MCF 10A (cell line): ENCODE results near the gene RNF223. TPM values are rescaled to one million over a fixed set of nuclear protein-coding genes. Genes with fewer than 3 reads are reported as not detected.

Experiments used
- BruUV-seq: library from RNA; stranded (reverse); fragments of 400-500 nt; replicated peaks from 2 replicates; lab custom pipeline; 2021; lab: Mats Ljungman, UMichigan
- CTCF ChIA-PET: fragments of 300-600 bp; sonication (Branson Sonifier 250); formaldehyde crosslinking; extraction: SDS; loops from one replicate; lab custom pipeline; 2021; ENCODE audit warnings: antibody characterized with exemption, inconsistent platforms; lab: Yijun Ruan, JAX
- POLR2A ChIA-PET: fragments of 300-600, 350-650 bp; sonication (Branson Sonifier 250); formaldehyde crosslinking; extraction: SDS; loops from one replicate; lab custom pipeline; 2020; ENCODE audit warnings: antibody characterized with exemption, inconsistent platforms; lab: Yijun Ruan, JAX
- DNase-seq: peaks from one replicate; pipeline ENCODE4 v3.0.0-alpha.2; 2018; ENCODE audit not compliant: unreplicated experiment
- H3K27ac Mint-ChIP-seq: one replicate; pipeline ENCODE4 v1.8.0; 2022; ENCODE audit warnings: mild to moderate bottlenecking, low read depth, mixed read lengths; ENCODE audit not compliant: unreplicated experiment
- H3K27me3 Mint-ChIP-seq: one replicate; pipeline ENCODE4 v1.8.0; 2022; ENCODE audit warnings: mixed read lengths; ENCODE audit not compliant: insufficient read depth, unreplicated experiment
- H3K36me3 Mint-ChIP-seq: one replicate; pipeline ENCODE4 v1.8.0; 2022; ENCODE audit warnings: mild to moderate bottlenecking, moderate library complexity, mixed read lengths; ENCODE audit not compliant: insufficient read depth, unreplicated experiment
- H3K4me1 Mint-ChIP-seq: one replicate; pipeline ENCODE4 v1.8.0; 2022; ENCODE audit warnings: mixed read lengths; ENCODE audit not compliant: insufficient read depth, unreplicated experiment
- H3K4me3 Mint-ChIP-seq: one replicate; pipeline ENCODE4 v1.8.0; 2022; ENCODE audit warnings: mild to moderate bottlenecking, moderate library complexity, mixed read lengths; ENCODE audit not compliant: unreplicated experiment
- H3K9me3 Mint-ChIP-seq: one replicate; pipeline ENCODE4 v1.8.0; 2022; ENCODE audit warnings: mixed read lengths; ENCODE audit not compliant: unreplicated experiment
- intact Hi-C: fragments of 100-400 bp; cut with micrococcal nuclease; formaldehyde crosslinking; loops from 2 replicates; pipeline ENCODE4 v1.14.1; 2022
- total RNA-seq: library from RNA; stranded (reverse); gene quantifications from 2 replicates; pipeline ENCODE4 v1.2.3, GENCODE V29; 2022
- TF ChIP-seq, protein P1 (sequence below): fragments of 200-600 bp; IDR thresholded peaks from one replicate; pipeline ENCODE4 v1.8.0; 2022; ENCODE audit warnings: antibody characterized with exemption, mild to moderate bottlenecking; ENCODE audit not compliant: unreplicated experiment

Gene RNF223
- total RNA-seq, 1 experiment from 2014 or later = 0.30 TPM

DNA sequence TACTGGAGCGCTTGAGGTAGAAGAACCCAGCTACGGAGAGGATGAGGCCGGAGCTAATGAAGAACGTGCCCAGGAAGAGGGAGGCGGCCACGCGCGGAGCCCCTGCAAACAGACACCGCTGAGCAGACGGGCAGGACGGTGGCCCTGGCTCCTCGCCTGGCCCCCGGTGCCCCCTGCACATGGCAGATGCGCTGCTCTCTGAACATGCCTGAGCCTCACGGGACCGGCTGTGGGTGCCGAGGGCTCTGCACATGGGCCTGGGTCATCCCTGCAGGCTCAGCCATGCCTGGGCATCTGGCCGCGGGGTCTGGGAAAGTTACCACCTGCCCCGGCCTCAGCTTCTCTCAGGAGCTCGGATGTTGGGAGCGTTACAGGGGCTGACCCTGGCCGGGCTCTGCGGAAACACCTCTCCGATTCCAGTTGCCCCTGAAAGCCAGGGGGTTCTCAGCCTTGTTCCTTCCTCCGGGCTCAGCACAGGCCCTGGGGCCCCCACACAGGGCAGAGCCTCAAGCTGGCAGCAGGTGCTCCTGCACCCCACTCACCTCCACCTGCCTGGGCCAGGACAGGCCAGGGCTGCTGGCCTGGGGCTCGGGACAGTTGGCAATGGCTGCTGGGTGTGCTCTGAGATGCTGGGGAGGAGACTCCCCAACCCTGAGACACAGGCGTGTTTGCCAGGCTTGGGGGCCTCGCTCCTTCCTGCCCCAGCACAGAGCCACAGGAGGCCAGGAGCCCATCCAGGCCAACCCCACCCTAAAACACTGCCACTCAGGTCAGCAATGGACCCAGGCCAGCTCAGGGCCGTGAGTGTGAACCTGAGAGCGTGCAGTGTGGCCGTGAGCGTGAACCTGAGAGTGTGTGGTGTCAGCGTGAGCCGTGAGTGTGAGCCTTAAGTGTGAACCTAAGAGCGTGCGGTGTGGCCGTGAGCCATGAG is 12.1 kb upstream of the RNF223 start:
- BruUV-seq = no TSS peak
- H3K9me3 Mint-ChIP-seq = no peaks in the 10 kb centered on the region
- H3K27me3 Mint-ChIP-seq = no peaks in the 10 kb centered on the region
- intact Hi-C loops = no loop called here
- no peaks in the 10 kb centered on the region for H3K4me1 Mint-ChIP-seq
- TF ChIP-seq, protein P1, sequence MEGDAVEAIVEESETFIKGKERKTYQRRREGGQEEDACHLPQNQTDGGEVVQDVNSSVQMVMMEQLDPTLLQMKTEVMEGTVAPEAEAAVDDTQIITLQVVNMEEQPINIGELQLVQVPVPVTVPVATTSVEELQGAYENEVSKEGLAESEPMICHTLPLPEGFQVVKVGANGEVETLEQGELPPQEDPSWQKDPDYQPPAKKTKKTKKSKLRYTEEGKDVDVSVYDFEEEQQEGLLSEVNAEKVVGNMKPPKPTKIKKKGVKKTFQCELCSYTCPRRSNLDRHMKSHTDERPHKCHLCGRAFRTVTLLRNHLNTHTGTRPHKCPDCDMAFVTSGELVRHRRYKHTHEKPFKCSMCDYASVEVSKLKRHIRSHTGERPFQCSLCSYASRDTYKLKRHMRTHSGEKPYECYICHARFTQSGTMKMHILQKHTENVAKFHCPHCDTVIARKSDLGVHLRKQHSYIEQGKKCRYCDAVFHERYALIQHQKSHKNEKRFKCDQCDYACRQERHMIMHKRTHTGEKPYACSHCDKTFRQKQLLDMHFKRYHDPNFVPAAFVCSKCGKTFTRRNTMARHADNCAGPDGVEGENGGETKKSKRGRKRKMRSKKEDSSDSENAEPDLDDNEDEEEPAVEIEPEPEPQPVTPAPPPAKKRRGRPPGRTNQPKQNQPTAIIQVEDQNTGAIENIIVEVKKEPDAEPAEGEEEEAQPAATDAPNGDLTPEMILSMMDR = no peak
- no peak overlapping the region for H3K4me3 Mint-ChIP-seq
- DNase-seq = no peak
- POLR2A ChIA-PET = no interaction called here
- peaks cover 22% of the 10 kb centered on the region for H3K36me3 Mint-ChIP-seq
- H3K27ac Mint-ChIP-seq = no peak overlapping the region
- CTCF ChIA-PET = no interaction called here

DNA sequence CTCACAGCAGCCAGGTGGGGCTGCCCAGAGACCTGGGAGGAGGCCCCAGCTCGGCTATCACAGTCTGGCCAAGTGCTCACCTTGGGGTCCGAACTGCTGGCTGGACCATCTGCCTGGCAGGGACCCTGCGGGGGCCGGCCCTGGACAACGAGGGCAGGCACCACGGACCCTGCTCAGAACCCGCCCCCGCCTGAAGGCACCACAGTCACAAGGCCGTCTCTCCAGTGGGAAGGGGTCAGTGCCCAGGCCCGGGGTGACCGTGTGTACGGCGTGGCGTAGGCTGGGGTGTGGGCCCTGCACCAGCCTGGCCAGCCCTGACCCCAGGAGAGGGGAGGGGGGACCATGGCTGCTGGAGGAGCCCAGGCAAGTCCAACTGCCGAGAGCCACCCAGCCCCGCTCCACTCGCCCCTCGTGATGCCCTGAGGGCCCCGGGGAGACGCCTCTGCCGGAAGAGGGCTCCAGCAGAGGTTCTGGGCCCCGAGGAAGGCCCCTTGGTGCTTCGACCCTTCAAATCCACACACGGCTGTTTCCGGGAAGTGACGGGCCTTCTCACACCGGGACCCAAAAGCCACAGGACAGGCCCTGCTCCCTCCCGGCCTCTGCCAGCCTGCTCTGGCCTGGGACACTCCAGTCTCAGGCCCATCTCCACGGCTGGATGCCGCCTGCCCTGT is 11.2 kb upstream of the RNF223 start:
- Mint-ChIP-seq H3K4me3 (no peak overlapping the region), H3K27me3 (no peaks in the 10 kb centered on the region), H3K9me3 (no peaks in the 10 kb centered on the region), H3K27ac (no peak overlapping the region), H3K4me1 (no peaks in the 10 kb centered on the region), H3K36me3 (peaks cover 20% of the 10 kb centered on the region)
- no TSS peak for BruUV-seq
- POLR2A ChIA-PET = interaction anchor here (0.6 kb wide), 1 partner anchor 18 kb away, joined by 3 read pairs; no protein-coding TSS in a partner anchor
- intact Hi-C loops = no loop called here
- CTCF ChIA-PET = no interaction called here
- TF ChIP-seq, protein P1 = no peak
- no peak for DNase-seq

GRCh38 chr1:1084372-1085170 is 10.5 kb upstream of the RNF223 start:
- no peak overlapping the region for H3K27ac Mint-ChIP-seq
- no TSS peak for BruUV-seq
- TF ChIP-seq, protein P1 = no peak
- no peak overlapping the region for H3K4me3 Mint-ChIP-seq
- no peaks in the 10 kb centered on the region for H3K9me3 Mint-ChIP-seq
- intact Hi-C loops = no loop called here
- POLR2A ChIA-PET = interaction anchor here (0.6 kb wide), 1 partner anchor 18 kb away, joined by 3 read pairs; no protein-coding TSS in a partner anchor
- H3K27me3 Mint-ChIP-seq = no peaks in the 10 kb centered on the region
- no peak for DNase-seq
- H3K4me1 Mint-ChIP-seq = no peaks in the 10 kb centered on the region
- H3K36me3 Mint-ChIP-seq = peaks cover 16% of the 10 kb centered on the region
- CTCF ChIA-PET = interaction anchor here (0.7 kb wide), 1 partner anchor 21 kb away, joined by 4 read pairs; no protein-coding TSS in a partner anchor
